D721Med (cell line): ENCODE data around the gene OR5P2.
"Not testable (repeated sequence)": the region's sequence is repeated elsewhere in the genome, so short reads cannot be mapped to it uniquely, and the experiment has no call there.

Source experiments
- DNase-seq: peaks from one replicate; pipeline ENCODE4 v3.0.0; 2011; ENCODE audit warnings: low spot score; ENCODE audit not compliant: insufficient read length
- FAIRE-seq: peaks from 2 replicates; lab custom pipeline; 2011; peaks lifted over from hg19 to GRCh38; lab: Jason Lieb, UNC
- CTCF ChIP-seq: IDR thresholded peaks from 2 replicates; pipeline ENCODE4 v1.5.1; 2012; ENCODE audit warnings: mild to moderate bottlenecking, control low read depth; ENCODE audit not compliant: insufficient read depth; ENCODE audit errors: missing control alignments

Gene OR5P2

DNA sequence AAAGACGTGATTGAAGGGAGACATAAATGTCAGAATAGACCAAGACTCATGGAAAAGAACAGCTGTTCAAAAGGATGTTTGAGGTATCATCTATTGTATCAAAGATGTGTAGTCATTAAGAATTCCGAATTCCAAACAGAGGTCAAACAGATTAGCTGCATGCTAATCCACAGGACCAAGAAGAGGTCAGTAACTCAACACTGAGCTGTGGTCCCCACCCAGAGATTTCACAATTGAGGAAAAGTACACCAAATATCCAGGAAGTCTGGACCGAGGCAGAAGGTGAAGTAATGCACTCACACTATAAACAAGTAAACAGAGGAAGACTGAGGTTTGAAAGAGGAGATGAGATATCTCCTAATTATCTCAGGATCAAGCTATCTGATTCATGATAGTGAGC, 29.6 kb upstream of the OR5P2 start:
- FAIRE-seq (no peak), DNase-seq (no peak)
- no peak for TF ChIP-seq CTCF

DNA sequence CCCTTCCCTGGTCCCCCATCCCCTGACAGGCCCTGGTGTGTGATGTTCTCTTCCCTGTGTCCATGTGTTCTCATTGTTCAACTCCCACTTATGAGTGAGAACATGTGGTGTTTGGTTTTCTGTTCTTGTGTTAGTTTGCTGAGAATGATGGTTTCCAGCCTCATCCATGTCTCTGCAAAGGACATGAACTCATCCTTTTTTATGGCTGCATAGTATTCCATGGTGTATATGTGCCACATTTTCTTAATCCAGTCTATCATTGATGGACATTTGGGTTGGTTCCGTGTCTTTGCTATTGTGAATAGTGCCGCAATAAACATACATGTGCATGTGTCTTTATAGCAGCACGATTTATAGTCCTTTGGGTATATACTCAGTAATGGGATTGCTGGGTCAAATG, 23.7 kb upstream of the OR5P2 start:
- FAIRE-seq, DNase-seq: not testable (repeated sequence)

DNA sequence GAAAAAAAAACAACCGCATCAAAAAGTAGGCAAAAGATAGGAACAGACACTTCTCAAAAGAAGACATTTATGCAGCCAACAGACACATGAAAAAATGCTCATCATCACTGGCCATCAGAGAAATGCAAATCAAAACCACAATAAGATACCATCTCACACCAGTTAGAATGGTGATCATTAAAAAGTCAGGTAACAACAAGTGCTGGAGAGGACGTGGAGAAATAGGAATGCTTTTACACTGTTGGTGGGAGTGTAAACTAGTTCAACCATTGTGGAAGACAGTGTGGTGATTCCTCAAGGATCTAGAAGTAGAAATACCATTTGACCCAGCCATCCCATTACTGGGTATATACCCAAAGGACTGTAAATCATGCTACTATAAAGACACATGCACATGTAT, 18.2 kb upstream of the OR5P2 start:
- not testable (repeated sequence) for FAIRE-seq, DNase-seq

- not testable (repeated sequence) for FAIRE-seq, DNase-seq
Measured at GRCh38 chr11:7810301-7810700, 13.6 kb upstream of the OR5P2 start.

- FAIRE-seq = no peak
Measured at GRCh38 chr11:7793233-7793632, 3.5 kb downstream of the OR5P2 start.

GRCh38 chr11:7787239-7787638, 9.5 kb downstream of the OR5P2 start:
- no peak for TF ChIP-seq CTCF
- DNase-seq = no peak
- FAIRE-seq = no peak

More at GRCh38 chr11:7793233-7793632, 3.5 kb downstream of the OR5P2 start:
- no peak for DNase-seq
- no peak for TF ChIP-seq CTCF

DNA sequence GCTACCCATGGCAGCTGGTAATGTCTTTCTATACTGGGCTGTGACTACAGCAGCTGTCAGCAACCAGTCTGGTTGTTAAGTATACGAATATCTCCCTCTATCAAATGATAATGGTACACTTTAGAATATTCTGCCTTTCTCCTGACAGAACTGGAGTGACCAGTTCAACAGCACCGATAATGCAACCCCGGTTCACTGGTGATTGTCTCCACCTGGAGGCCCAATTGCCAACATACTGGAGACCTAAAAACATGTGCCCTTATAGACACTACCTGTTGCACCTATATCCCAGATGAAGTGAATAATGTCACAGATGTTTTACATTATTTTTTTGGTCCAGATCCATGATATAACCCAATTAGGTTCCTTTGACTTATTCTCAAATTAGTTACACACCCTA, 21.1 kb downstream of the OR5P2 start:
- no peak for DNase-seq
- no peak for FAIRE-seq
- no peak for TF ChIP-seq CTCF

- DNase-seq, FAIRE-seq: not testable (repeated sequence)
Measured at GRCh38 chr11:7764301-7764700, 32.4 kb downstream of the OR5P2 start.

GRCh38 chr11:7759010-7759409, 37.7 kb downstream of the OR5P2 start:
- FAIRE-seq (no peak), DNase-seq (no peak)
- TF ChIP-seq CTCF = no peak

GRCh38 chr11:7749456-7749855, 47.3 kb downstream of the OR5P2 start:
- DNase-seq (no peak), FAIRE-seq (no peak)
- TF ChIP-seq CTCF = no peak
